D721Med (cell line): ENCODE measurements around the gene PCED1B.
"Not testable (repeated sequence)": the region's sequence is repeated elsewhere in the genome, so short reads cannot be mapped to it uniquely, and the experiment has no call there.

Source experiments
- DNase-seq: peaks from one replicate; pipeline ENCODE4 v3.0.0; 2011; ENCODE audit warnings: low spot score; ENCODE audit not compliant: insufficient read length
- FAIRE-seq: peaks from 2 replicates; lab custom pipeline; 2011; peaks lifted over from hg19 to GRCh38; lab: Jason Lieb, UNC
- TF ChIP-seq, protein P1 (sequence below): IDR thresholded peaks from 2 replicates; pipeline ENCODE4 v1.5.1; 2012; ENCODE audit warnings: mild to moderate bottlenecking, control low read depth; ENCODE audit not compliant: insufficient read depth; ENCODE audit errors: missing control alignments

PCED1B gene

DNA sequence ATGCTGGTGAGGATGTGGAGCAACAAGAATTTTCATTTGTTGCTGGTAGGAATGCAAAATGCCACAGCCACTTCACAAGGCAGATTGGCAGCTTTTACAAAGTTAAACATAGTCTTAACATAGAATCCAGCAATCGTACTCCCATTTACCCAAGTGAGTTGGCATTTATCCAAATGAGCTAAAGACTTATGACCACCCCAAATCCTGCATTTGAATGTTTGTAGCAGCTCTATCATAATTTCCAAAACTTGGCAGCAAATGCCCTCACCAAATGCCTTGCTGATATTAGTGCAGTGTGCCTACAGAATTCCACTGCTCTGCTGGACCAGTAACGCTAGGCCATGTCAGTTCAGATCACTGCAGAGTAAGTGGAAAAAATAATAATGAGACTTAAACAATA, 121.0 kb downstream of the PCED1B start:
- FAIRE-seq: no peak
- TF ChIP-seq, protein P1, sequence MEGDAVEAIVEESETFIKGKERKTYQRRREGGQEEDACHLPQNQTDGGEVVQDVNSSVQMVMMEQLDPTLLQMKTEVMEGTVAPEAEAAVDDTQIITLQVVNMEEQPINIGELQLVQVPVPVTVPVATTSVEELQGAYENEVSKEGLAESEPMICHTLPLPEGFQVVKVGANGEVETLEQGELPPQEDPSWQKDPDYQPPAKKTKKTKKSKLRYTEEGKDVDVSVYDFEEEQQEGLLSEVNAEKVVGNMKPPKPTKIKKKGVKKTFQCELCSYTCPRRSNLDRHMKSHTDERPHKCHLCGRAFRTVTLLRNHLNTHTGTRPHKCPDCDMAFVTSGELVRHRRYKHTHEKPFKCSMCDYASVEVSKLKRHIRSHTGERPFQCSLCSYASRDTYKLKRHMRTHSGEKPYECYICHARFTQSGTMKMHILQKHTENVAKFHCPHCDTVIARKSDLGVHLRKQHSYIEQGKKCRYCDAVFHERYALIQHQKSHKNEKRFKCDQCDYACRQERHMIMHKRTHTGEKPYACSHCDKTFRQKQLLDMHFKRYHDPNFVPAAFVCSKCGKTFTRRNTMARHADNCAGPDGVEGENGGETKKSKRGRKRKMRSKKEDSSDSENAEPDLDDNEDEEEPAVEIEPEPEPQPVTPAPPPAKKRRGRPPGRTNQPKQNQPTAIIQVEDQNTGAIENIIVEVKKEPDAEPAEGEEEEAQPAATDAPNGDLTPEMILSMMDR: no peak
- DNase-seq: no peak

DNA sequence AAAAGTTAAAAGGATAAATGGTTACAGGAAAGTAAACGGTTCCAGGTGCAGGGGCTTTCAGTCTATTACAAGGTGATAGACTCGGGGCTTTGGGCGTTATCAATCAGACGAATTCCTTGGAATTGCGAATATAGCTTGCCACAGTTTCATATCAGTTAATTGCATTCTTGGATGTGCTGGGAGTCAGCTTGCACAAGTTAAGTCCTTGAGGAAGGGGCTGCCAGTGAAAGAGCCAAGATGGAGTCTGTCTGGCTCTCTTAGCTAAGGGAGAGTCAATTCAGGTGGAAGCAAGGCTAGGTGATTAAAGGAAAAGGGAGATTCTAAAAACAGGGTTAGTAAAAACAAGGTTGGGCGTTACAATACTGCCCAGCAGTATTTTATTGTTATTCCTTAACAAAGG, 121.8 kb downstream of the PCED1B start:
- not testable (repeated sequence) for FAIRE-seq, DNase-seq

DNA sequence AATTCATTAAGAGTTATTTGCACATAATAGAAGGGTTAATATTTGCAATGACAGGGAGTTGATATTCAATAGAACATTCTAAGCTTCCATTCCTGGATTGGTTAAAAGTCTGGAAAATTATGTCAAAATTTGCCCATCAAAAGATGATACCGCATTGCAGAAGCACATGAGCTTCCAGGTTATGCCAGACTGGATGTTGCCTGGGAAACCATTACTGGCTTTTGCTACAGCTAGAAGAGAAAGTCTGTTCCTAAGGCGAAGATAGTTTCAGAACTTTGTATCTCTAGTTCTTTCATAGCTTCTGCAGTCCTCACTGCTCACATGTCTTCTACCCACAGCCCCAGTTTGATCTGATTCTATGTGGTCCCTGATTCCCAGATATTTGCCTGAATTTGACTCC, 122.8 kb downstream of the PCED1B start:
- DNase-seq (no peak), FAIRE-seq (no peak)
- TF ChIP-seq, protein P1: no peak

DNA sequence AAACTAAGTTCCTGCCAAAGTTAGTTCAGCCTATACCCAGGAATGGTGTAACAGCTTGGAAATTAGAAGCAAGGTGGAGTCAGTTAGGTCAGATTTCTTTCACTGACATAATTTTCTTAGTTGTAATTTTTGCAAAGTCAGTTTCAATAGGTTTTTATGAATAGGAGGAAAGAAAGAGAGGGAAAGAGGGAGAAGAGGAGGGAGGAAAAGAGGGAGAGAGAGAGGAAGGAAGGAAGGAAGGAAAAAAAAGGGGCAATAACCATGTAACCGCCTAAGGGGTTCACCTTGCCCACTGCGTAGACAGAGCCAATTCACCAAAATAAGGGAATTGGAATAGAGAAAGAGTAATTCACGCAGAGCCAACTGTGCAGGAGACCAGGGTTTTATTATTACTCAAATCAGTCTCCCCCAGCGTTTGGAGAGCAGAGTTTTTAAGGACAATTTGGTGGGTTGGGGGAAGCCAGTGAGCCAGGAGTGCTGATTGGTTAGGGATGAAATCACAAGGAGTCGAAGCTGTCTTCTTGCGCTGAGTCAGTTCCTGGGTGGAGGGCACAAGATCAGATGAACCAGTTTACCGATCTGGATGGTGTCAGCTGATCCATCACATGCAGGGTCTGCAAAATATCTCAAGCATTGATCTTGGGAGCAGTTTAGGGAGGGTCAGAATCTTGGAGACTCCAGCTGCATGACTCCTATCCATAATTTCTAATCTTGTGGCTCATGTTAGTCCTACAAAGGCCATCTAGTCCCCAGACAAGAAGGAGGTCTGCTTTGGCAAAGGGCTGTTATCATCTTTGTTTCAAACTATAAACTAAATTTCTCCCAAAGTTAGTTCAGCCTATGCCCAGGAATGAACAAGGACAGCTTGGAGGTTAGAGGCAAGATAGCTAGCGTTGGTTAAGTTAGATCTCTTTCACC, 126.4 kb downstream of the PCED1B start:
- DNase-seq (no peak), FAIRE-seq (no peak)
- TF ChIP-seq, protein P1: no peak

DNA sequence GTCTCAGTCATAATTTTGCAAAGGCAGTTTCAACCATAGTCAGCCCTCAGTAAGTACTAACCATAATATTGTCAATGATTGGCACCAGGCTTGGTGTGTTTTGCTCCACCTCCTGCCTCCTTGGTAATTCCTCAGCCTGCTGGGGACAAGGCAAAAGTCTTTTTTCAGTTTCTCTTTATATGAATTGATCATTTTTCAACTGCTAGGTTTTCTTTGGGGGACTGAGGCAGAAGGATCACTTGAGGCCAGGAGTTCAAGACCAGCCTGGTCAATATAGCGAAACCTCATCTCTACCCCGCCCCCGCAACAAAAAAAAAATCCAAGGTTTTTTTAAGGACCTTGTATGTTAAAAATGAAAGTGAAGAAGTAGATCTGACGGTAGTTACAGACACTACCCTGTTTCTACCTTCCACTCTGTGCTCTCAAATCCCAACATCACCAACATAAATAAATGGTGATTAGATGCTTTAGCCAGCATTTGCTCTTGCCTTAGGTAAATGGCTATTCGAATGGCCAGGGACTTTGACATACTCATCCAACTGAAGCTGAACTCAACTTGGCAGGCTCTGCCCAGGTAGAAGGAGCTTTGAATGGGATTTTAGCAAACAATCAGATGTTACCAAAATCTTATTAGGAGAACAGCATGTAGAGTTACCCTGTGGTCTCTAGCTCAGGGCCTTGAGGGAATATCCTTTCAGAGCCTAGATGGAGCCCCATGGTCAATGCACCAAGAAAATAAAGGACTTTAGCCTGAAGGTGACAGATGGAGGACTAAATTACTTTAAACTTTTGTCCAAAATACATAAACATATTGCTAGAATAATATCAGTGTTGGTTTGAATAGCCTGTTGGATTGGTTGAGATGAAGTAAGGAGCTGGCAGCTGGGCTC, 127.3 kb downstream of the PCED1B start:
- FAIRE-seq: no peak
- TF ChIP-seq, protein P1: no peak
- no peak for DNase-seq

DNA sequence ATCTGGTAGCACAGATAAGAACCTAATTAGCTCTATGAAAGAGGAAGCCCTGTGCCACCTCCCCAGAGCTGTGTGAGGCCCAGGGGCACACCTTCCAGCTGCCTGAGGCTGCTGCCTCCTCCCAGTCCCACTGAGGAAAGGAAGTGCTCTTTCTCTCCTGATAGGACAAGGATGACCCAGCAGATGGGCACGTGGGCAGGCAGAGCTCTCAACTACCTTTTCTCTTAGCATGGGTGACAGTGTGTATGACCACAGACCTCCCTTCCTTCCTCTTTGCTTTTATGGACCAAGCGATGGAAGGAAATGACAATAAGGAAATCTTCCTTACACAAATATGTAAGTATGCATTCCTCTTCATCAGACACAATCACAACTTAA, 127.9 kb downstream of the PCED1B start:
- no peak for FAIRE-seq
- TF ChIP-seq, protein P1: no peak
- no peak for DNase-seq

DNA sequence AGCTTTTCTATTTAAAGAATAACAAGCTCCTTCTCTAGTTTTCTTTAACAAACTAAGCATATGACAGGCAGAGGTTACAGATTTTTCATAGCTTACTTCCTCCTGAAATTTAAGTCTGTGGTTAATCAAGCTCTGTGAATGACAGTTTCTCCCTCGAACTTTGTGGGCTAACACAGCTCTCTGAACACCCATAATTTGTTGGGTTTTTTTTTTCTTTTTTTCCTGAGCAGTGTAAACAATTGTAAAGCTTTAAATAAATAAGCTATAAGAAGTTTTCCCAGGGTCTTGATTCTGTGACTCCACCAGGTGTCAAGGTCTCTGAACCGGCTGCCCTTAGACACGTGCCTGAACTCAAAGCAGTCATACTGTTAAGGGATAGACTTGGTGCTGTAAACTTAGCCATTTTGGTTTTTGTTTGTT, 128.4 kb downstream of the PCED1B start:
- TF ChIP-seq, protein P1: no peak
- DNase-seq (no peak), FAIRE-seq (no peak)
